Common myeloid progenitor, CD34-positive (primary cell): ENCODE data around the gene ANKH.
"Not testable (repeated sequence)": the region's sequence is repeated elsewhere in the genome, so short reads cannot be mapped to it uniquely, and the experiment has no call there.

Experiments used
- CTCF ChIA-PET: fragments of 350-600 bp; sonication (Branson Sonifier 250); formaldehyde crosslinking; loops from one replicate; lab custom pipeline; 2021; ENCODE audit warnings: antibody characterized with exemption; lab: Charles Lee
- POLR2A ChIA-PET: fragments of 350-600 bp; sonication (Branson Sonifier 250); formaldehyde crosslinking; loops from one replicate; lab custom pipeline; 2021; ENCODE audit warnings: antibody characterized with exemption; lab: Charles Lee
- DNase-seq, 3 donors: peaks; one replicate each; pipeline versions ENCODE4 v3.0.0 to v3.0.0-alpha.2; 2013
- H3K27ac ChIP-seq, 2 experiments: 1 replicate in 1 of 2; 2 replicates in 1 of 2; pipeline ENCODE4 v1.7.0; 2013; ENCODE audit warnings: inconsistent platforms in 2 of 2, low read length in 2 of 2, mild to moderate bottlenecking in 2 of 2, low read depth in 1 of 2, moderate library complexity in 1 of 2; ENCODE audit not compliant: severe bottlenecking in 2 of 2, insufficient read depth in 1 of 2, poor library complexity in 1 of 2
- H3K27me3 ChIP-seq, 5 experiments: replicated peaks in 2 of 5; 1 replicate in 3 of 5; 2 replicates in 2 of 5; pipeline versions ENCODE4 v1.6.1 to v1.7.0; 2013; ENCODE audit warnings: low read length in 4 of 5, mild to moderate bottlenecking in 2 of 5, moderate library complexity in 2 of 5, inconsistent platforms in 1 of 5; ENCODE audit not compliant: insufficient read depth in 5 of 5, control insufficient read depth in 4 of 5
- H3K36me3 ChIP-seq, 4 experiments: 1 replicate in 2 of 4; 2 replicates in 2 of 4; pipeline versions ENCODE4 v1.6.1 to v1.7.0; 2013; ENCODE audit warnings: low read length in 3 of 4, control low read depth in 1 of 4, mild to moderate bottlenecking in 1 of 4; ENCODE audit not compliant: control insufficient read depth in 4 of 4, insufficient read depth in 4 of 4
- H3K4me1 ChIP-seq, 4 experiments: 1 replicate in 3 of 4; 2 replicates in 1 of 4; pipeline versions ENCODE4 v1.6.1 to v1.7.1; 2013; ENCODE audit warnings: low read length in 3 of 4, mild to moderate bottlenecking in 3 of 4, control low read depth in 1 of 4, inconsistent platforms in 1 of 4, moderate library complexity in 1 of 4; ENCODE audit not compliant: control insufficient read depth in 4 of 4, insufficient read depth in 4 of 4; ENCODE audit errors: control extremely low read depth in 1 of 4
- H3K4me3 ChIP-seq, 7 experiments: 1 replicate in 4 of 7; 2 replicates in 3 of 7; pipeline versions ENCODE4 v1.5.1 to v1.7.0; 2013; ENCODE audit warnings: mild to moderate bottlenecking in 7 of 7, low read length in 6 of 7, moderate library complexity in 6 of 7, inconsistent platforms in 2 of 7, low read depth in 2 of 7, control low read depth in 1 of 7; ENCODE audit not compliant: insufficient read depth in 4 of 7, control insufficient read depth in 1 of 7; ENCODE audit errors: extremely low read depth in 1 of 7
- H3K9me3 ChIP-seq, 5 experiments: 1 replicate in 4 of 5; 2 replicates in 1 of 5; pipeline versions ENCODE4 v1.6.1 to v1.7.1; 2013; ENCODE audit warnings: low read length in 4 of 5, mild to moderate bottlenecking in 2 of 5, inconsistent platforms in 1 of 5, low read depth in 1 of 5, moderate library complexity in 1 of 5; ENCODE audit not compliant: control insufficient read depth in 4 of 5, insufficient read depth in 2 of 5; ENCODE audit errors: control extremely low read depth in 1 of 5
- WGBS: methylation state at CpG from one replicate; pipeline ENCODE4 v1.1.5; 2013; ENCODE audit not compliant: insufficient coverage; 5-methylcytosine and 5-hydroxymethylcytosine counted together

The ANKH gene

DNA sequence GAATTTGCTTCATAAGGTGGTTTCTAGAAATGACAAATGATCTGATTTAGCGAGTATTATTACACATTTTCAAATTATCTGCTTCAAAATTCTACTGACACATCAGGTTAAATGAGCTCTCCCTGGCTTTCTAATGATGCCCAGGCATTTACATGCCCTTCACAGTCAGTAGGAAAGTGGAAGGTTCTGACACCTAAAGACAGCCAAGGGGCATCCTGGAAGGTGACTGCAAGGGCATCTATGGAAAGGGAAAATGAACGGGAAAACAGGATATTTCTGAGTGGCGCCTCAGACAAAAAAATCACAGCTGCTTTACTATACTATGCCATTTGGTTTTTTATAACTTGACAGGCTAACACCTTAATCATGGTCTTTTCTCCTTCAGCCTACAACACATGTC is 31.0 kb downstream of the ANKH start:
- DNase-seq, result no peak
- no peaks in the 10 kb centered on the region for H3K9me3 ChIP-seq
- POLR2A ChIA-PET, result no interaction called here
- no CpG with 5 or more reads among the region's 3 CpGs for WGBS
- no peak overlapping the region for H3K27ac ChIP-seq
- no peaks in the 10 kb centered on the region for H3K36me3 ChIP-seq
- no peaks in the 10 kb centered on the region for H3K4me1 ChIP-seq
- CTCF ChIA-PET, result interaction anchor here (1.5 kb wide), 1 partner anchor 26 kb away, joined by 5 read pairs; no protein-coding TSS in a partner anchor
- no peak overlapping the region for H3K4me3 ChIP-seq
- no peaks in the 10 kb centered on the region for H3K27me3 ChIP-seq

- no peak for DNase-seq
- Histone ChIP-seq H3K4me3 (no peak overlapping the region), H3K27me3 (no peaks in the 10 kb centered on the region), H3K36me3 (no peaks in the 10 kb centered on the region), H3K9me3 (no peaks in the 10 kb centered on the region), H3K27ac (no peak overlapping the region), H3K4me1 (no peaks in the 10 kb centered on the region)
- 93% methylated on average over 5 of the region's 15 CpGs for WGBS
- ChIA-PET POLR2A (no interaction called here), CTCF (interaction anchor here (1.2 kb wide), 1 partner anchor 14 kb away, joined by 4 read pairs; no protein-coding TSS in a partner anchor)
Observed at GRCh38 chr5:14838396-14839319, 32.9 kb downstream of the ANKH start.

DNA sequence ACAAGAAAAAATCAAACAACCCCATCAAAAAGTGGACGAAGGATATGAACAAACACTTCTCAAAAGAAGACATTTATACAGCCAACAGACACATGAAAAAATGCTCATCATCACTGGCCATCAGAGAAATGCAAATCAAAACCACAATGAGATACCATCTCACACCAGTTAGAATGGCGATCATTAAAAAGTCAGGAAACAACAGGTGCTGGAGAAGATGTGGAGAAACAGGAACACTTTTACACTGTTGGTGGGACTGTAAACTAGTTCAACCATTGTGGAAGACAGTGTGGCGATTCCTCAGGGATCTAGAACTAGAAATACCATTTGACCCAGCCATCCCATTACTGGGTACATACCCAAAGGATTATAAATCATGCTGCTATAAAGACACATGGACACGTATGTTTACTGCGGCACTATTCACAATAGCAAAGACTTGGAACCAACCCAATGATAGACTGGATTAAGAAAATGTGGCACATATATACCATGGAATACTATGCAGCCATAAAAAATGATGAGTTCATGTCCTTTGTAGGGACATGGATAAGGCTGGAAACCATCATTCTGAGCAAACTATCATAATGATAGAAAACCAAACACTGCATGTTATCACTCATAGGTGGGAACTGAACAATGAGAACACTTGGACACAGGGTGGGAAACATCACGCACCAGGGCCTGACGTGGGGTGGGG is 34.0 kb downstream of the ANKH start:
- H3K27me3 ChIP-seq, H3K4me1 ChIP-seq, DNase-seq, H3K4me3 ChIP-seq, POLR2A ChIA-PET, H3K9me3 ChIP-seq, CTCF ChIA-PET, H3K27ac ChIP-seq, H3K36me3 ChIP-seq: not testable (repeated sequence)
- WGBS, result no CpG with 5 or more reads among the region's 7 CpGs

DNA sequence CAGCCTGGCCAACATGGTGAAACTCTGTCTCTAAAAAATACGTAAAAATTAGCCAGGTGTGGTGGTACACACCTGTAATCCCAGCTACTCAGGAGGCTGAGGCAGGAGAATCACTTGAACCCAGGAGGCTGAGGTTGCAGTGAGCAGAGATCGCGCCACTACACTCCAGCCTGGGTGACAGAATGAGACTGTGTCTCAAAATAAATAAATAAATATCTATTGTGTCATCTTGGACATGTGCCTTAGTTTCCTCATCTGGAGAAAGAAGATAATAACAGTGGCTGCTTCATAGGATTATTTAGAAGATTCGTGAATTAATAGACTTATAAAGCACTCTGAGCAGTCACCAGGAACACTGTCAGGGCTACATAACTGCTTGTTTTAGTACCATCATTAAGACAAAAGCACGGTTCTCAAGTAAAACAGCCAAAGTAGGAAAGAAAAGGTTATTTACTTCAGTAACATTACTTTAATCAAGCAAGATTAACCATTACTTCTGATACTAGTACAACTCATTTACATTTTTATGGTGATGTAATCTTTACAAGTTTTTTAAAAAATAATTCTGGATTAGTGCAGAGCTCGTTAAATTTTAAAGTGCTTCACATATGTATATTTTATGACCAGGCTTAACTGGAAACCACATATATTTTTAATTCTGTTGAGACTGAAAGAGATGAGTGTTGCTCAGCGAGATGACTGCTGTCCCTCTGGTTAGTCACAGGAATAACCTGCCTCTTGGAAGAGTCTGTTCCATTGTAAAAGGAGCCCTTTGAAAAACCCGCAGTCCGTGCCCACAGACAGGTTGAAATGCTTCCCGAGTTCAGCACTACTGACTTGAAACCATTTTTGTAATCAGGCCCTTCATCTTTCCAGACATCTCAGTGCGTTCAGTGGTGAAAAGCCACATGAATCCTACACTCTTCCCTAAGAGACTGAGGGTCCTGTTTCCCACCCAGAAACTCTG is 36.7 kb downstream of the ANKH start:
- no peak for DNase-seq
- no peaks in the 10 kb centered on the region for H3K4me1 ChIP-seq
- 98% methylated on average over 7 of the region's 11 CpGs for WGBS
- no peaks in the 10 kb centered on the region for H3K27me3 ChIP-seq
- ChIA-PET CTCF (no interaction called here), POLR2A (no interaction called here)
- H3K36me3 ChIP-seq, result no peaks in the 10 kb centered on the region
- no peak overlapping the region for H3K27ac ChIP-seq
- no peak overlapping the region for H3K4me3 ChIP-seq
- no peaks in the 10 kb centered on the region for H3K9me3 ChIP-seq

DNA sequence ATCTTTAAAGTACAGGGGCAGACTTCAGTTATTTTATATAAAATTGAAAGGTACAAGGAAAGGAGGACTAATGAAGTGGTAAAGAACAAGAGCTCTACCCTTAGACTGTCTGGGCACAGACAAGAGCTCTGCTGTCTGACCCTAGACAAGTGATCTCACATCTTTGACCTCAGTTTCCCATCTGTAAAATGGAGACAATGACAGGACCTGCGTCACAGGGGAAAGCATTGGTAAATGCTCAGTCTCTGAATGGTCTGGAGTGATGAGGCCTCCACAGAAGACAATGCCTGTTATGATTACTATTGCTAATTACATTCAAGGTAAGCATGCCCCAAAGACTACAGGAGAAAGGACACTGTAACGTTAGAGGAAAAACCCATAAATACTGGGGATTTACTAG is 37.5 kb downstream of the ANKH start:
- Histone ChIP-seq H3K27ac (no peak overlapping the region), H3K4me1 (no peaks in the 10 kb centered on the region), H3K36me3 (no peaks in the 10 kb centered on the region), H3K27me3 (no peaks in the 10 kb centered on the region), H3K9me3 (no peaks in the 10 kb centered on the region), H3K4me3 (no peak overlapping the region)
- ChIA-PET POLR2A (no interaction called here), CTCF (no interaction called here)
- no peak for DNase-seq
- 100% methylated on average over 1 of the region's 2 CpGs for WGBS

DNA sequence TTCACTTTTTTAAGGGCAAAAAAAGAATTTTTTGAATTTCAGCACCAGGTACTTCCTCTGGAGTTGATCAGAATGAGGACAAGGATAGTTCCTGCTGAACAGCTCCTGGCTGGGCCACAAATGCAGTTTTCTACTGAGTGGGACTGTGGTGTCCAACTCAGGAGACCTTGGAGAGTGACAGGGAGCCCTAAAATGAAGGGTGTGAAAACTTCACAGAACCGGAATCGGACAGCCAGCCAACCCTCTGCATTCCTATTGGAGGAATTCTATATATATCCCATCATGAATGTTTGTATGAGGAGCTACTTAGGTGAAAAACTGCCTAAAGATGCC is 40.6 kb downstream of the ANKH start:
- DNase-seq, result no peak
- Histone ChIP-seq H3K4me1 (no peaks in the 10 kb centered on the region), H3K27ac (no peak overlapping the region), H3K36me3 (no peaks in the 10 kb centered on the region), H3K9me3 (no peaks in the 10 kb centered on the region), H3K27me3 (no peaks in the 10 kb centered on the region), H3K4me3 (no peak overlapping the region)
- 100% methylated on average over 2 of the region's 2 CpGs for WGBS
- ChIA-PET CTCF (no interaction called here), POLR2A (no interaction called here)
